H1 (cell line): ENCODE data around the gene SH3BGRL. TPM values are rescaled to one million over a fixed set of nuclear protein-coding genes. Genes with fewer than 3 reads are reported as not detected.

Experiments
- CTCF ChIA-PET: fragments of 300-600 bp; sonication (Branson Sonifier 250); formaldehyde crosslinking; loops from one replicate; lab custom pipeline; 2021; ENCODE audit not compliant: partially characterized antibody; lab: Charles Lee
- POLR2A ChIA-PET: fragments of 300-600 bp; sonication (Branson Sonifier 250); formaldehyde crosslinking; loops from one replicate; lab custom pipeline; 2021; ENCODE audit warnings: inconsistent platforms; ENCODE audit not compliant: partially characterized antibody; lab: Charles Lee
- DNase-seq, 2 experiments: peaks; one replicate each; pipeline versions ENCODE4 v3.0.0 to v3.0.0-alpha.2; 2010 to 2022; ENCODE audit warnings: low spot score in 2 of 2, low read depth in 1 of 2, mixed read lengths in 1 of 2
- FAIRE-seq: peaks from 2 replicates; lab custom pipeline; 2011; peaks lifted over from hg19 to GRCh38; lab: Jason Lieb, UNC
- H2AFZ ChIP-seq: 2 replicates; pipeline ENCODE4 v1.8.1; 2012; ENCODE audit warnings: low read length, inconsistent platforms
- H2AK5ac ChIP-seq: 2 replicates; pipeline ENCODE4 v1.6.1; 2013; ENCODE audit warnings: low read depth, low read length
- H2BK120ac ChIP-seq: replicated peaks from 2 replicates; pipeline ENCODE3; 2013; ENCODE audit warnings: low read depth, low read length, inconsistent platforms
- H2BK12ac ChIP-seq: 2 replicates; pipeline ENCODE4 v1.6.1; 2013; ENCODE audit warnings: low read depth, low read length
- H2BK15ac ChIP-seq: 2 replicates; pipeline ENCODE4 v1.6.1; 2013; ENCODE audit warnings: low read length
- H2BK20ac ChIP-seq: 2 replicates; pipeline ENCODE4 v1.6.1; 2013; ENCODE audit warnings: low read length
- H2BK5ac ChIP-seq: 2 replicates; pipeline ENCODE4 v1.6.1; 2013; ENCODE audit warnings: low read depth, low read length
- H3K14ac ChIP-seq: 2 replicates; pipeline ENCODE4 v1.6.1; 2013; ENCODE audit warnings: inconsistent platforms; ENCODE audit not compliant: insufficient read length
- H3K18ac ChIP-seq: 2 replicates; pipeline ENCODE4 v1.6.1; 2013; ENCODE audit warnings: low read length; ENCODE audit errors: extremely low read depth
- H3K23ac ChIP-seq: 2 replicates; pipeline ENCODE4 v1.6.1; 2013; ENCODE audit warnings: inconsistent platforms; ENCODE audit not compliant: insufficient read length
- H3K23me2 ChIP-seq: 2 replicates; pipeline ENCODE4 v1.6.1; 2013; ENCODE audit warnings: low read depth, low read length
- H3K27ac ChIP-seq: 2 replicates; pipeline ENCODE4 v1.6.1; 2011; ENCODE audit warnings: low read depth, low read length, inconsistent platforms
- H3K27me3 ChIP-seq, 4 experiments: replicated peaks in 1 of 4; 1 replicate in 1 of 4; 2 replicates in 3 of 4; pipeline versions ENCODE4 v1.6.1 to v1.8.1; 2011 to 2013; ENCODE audit warnings: low read length in 3 of 4, mild to moderate bottlenecking in 3 of 4, inconsistent platforms in 2 of 4, mixed read lengths in 2 of 4, moderate library complexity in 1 of 4; ENCODE audit not compliant: control insufficient read depth in 3 of 4, insufficient read depth in 3 of 4; ENCODE audit errors: extremely low read depth in 1 of 4
- H3K36me3 ChIP-seq, 4 experiments: 2 replicates each; pipeline versions ENCODE4 v1.6.1 to v1.8.1; 2011 to 2013; ENCODE audit warnings: mild to moderate bottlenecking in 4 of 4, low read length in 3 of 4, moderate library complexity in 2 of 4, control low read depth in 1 of 4, inconsistent platforms in 1 of 4; ENCODE audit not compliant: insufficient read depth in 4 of 4, control insufficient read depth in 2 of 4
- H3K4ac ChIP-seq: replicated peaks from 2 replicates; pipeline ENCODE3; 2013; ENCODE audit warnings: low read length, low read depth, mixed read lengths, inconsistent platforms; ENCODE audit not compliant: insufficient read length
- H3K4me1 ChIP-seq, 4 experiments: replicated peaks in 1 of 4; 1 replicate in 1 of 4; 2 replicates in 3 of 4; pipeline versions ENCODE4 v1.6.1 to v1.8.1; 2011 to 2013; ENCODE audit warnings: low read length in 3 of 4, inconsistent platforms in 2 of 4, mixed read lengths in 1 of 4; ENCODE audit not compliant: insufficient read depth in 4 of 4, control insufficient read depth in 3 of 4
- H3K4me2 ChIP-seq, 2 experiments: 2 replicates each; pipeline versions ENCODE4 v1.6.1 to v1.8.1; 2011 to 2013; ENCODE audit warnings: low read depth in 2 of 2, low read length in 2 of 2, control low read depth in 1 of 2, inconsistent platforms in 1 of 2, mild to moderate bottlenecking in 1 of 2; ENCODE audit not compliant: insufficient read depth in 1 of 2
- H3K4me3 ChIP-seq, 4 experiments: fragments of 200-600, 300-600 bp in 1 of 4; sonication (generic), shearing (Covaris generic), sonication (Bioruptor Twin) in 1 of 4; 2 replicates each; pipeline versions ENCODE4 v1.5.1 to v1.8.1; 2011 to 2016; ENCODE audit warnings: low read length in 4 of 4, low read depth in 3 of 4, control low read depth in 2 of 4, inconsistent platforms in 2 of 4, mild to moderate bottlenecking in 2 of 4, mixed read lengths in 1 of 4, moderate library complexity in 1 of 4; ENCODE audit not compliant: insufficient read depth in 2 of 4; ENCODE audit errors: extremely low read depth in 1 of 4
- H3K56ac ChIP-seq: replicated peaks from 2 replicates; pipeline ENCODE3; 2013; ENCODE audit warnings: low read depth, mild to moderate bottlenecking, mixed read lengths, low read length, inconsistent platforms; ENCODE audit not compliant: insufficient read length
- H3K79me1 ChIP-seq: 2 replicates; pipeline ENCODE4 v1.6.1; 2013; ENCODE audit warnings: low read depth, low read length, control low read depth
- H3K79me2 ChIP-seq, 2 experiments: 2 replicates each; pipeline versions ENCODE4 v1.6.1 to v1.8.1; 2012 to 2013; ENCODE audit warnings: low read length in 2 of 2, mild to moderate bottlenecking in 2 of 2, inconsistent platforms in 1 of 2; ENCODE audit not compliant: insufficient read depth in 2 of 2, control insufficient read depth in 1 of 2
- H3K9ac ChIP-seq, 4 experiments: replicated peaks in 1 of 4; 1 replicate in 1 of 4; 2 replicates in 3 of 4; pipeline versions ENCODE4 v1.6.1 to v1.8.1; 2011 to 2013; ENCODE audit warnings: low read depth in 3 of 4, low read length in 3 of 4, control low read depth in 2 of 4, mild to moderate bottlenecking in 2 of 4, moderate library complexity in 2 of 4, inconsistent platforms in 1 of 4; ENCODE audit errors: extremely low read depth in 1 of 4
- H3K9me3 ChIP-seq, 2 experiments: 2 replicates each; pipeline versions ENCODE4 v1.6.1 to v1.8.1; 2012 to 2013; ENCODE audit warnings: mild to moderate bottlenecking in 2 of 2, moderate library complexity in 2 of 2, control low read depth in 1 of 2, inconsistent platforms in 1 of 2, low read depth in 1 of 2, low read length in 1 of 2, mixed read lengths in 1 of 2; ENCODE audit not compliant: insufficient read depth in 2 of 2
- H4K20me1 ChIP-seq, 2 experiments: replicated peaks in 1 of 2; 2 replicates each; pipeline versions ENCODE3 to v1.8.1; 2011 to 2013; ENCODE audit warnings: inconsistent platforms in 2 of 2, low read length in 2 of 2, mild to moderate bottlenecking in 1 of 2; ENCODE audit not compliant: insufficient read depth in 2 of 2, control insufficient read depth in 1 of 2
- H4K5ac ChIP-seq: 2 replicates; pipeline ENCODE4 v1.6.1; 2013; ENCODE audit warnings: low read length, low read depth, mixed read lengths, inconsistent platforms; ENCODE audit not compliant: insufficient read length
- H4K8ac ChIP-seq: 2 replicates; pipeline ENCODE4 v1.8.0; 2013; ENCODE audit warnings: mild to moderate bottlenecking, moderate library complexity, low read length, inconsistent platforms; ENCODE audit not compliant: insufficient read depth; ENCODE audit errors: extremely low read depth
- H4K91ac ChIP-seq: replicated peaks from 2 replicates; pipeline ENCODE3; 2013; ENCODE audit warnings: low read length, mixed read lengths, inconsistent platforms; ENCODE audit not compliant: insufficient read length
- ATF3 ChIP-seq: IDR thresholded peaks from 2 replicates; pipeline ENCODE4 v1.6.1; 2011; ENCODE audit warnings: low read depth, mild to moderate bottlenecking, low read length; ENCODE audit not compliant: insufficient read depth
- BCL11A ChIP-seq, 2 experiments: IDR thresholded peaks; one replicate each; pipeline ENCODE4 v1.6.1; 2011; ENCODE audit warnings: low read depth in 2 of 2, low read length in 2 of 2, mild to moderate bottlenecking in 2 of 2
- KDM4A ChIP-seq: IDR thresholded peaks from one replicate; pipeline ENCODE4 v1.7.1; 2012; ENCODE audit warnings: low read depth, mild to moderate bottlenecking, moderate library complexity, low read length, inconsistent platforms; ENCODE audit not compliant: severe bottlenecking
- MAX ChIP-seq: IDR thresholded peaks from 2 replicates; pipeline ENCODE4 v1.6.1; 2012; ENCODE audit warnings: inconsistent platforms
- RAD21 ChIP-seq, 2 experiments: IDR thresholded peaks in 1 of 2; conservative IDR thresholded peaks in 1 of 2; 2 replicates each; pipeline ENCODE4 v1.6.1; 2011; ENCODE audit warnings: low read depth in 2 of 2, low read length in 2 of 2, improper control_type of control experiment in 1 of 2, inconsistent platforms in 1 of 2, mild to moderate bottlenecking in 1 of 2, moderate library complexity in 1 of 2
- TAF1 ChIP-seq: IDR thresholded peaks from 2 replicates; pipeline ENCODE4 v1.6.1; 2011; ENCODE audit warnings: mild to moderate bottlenecking, low read depth, low read length
- WGBS, 2 experiments: shearing (Covaris generic) in 1 of 2; methylation state at CpG; one replicate each; pipeline versions ENCODE4 v1.1.6 to v1.1.7; 2013 to 2015; ENCODE audit warnings: low lambda C conversion rate in 2 of 2, mixed read lengths in 2 of 2, inconsistent platforms in 1 of 2, low coverage in 1 of 2, missing lambda C conversion rate in 1 of 2; ENCODE audit not compliant: insufficient replicate concordance in 2 of 2, insufficient coverage in 1 of 2, insufficient read length in 1 of 2; ENCODE audit errors: extremely low coverage in 1 of 2, missing lambda C conversion rate in 1 of 2; 5-methylcytosine and 5-hydroxymethylcytosine counted together
- polyA plus RNA-seq, 7 experiments: library from polyadenylated mRNA; depleted of rRNA in 3 of 7; stranded (reverse) in 5 of 7; unstranded in 2 of 7; fragments of >200 nt in 5 of 7; fragments of 200-250 nt in 2 of 7; gene quantifications; 1 replicate in 5 of 7; 2 replicates in 1 of 7; 4 replicates in 1 of 7; pipeline versions ENCODE4 v1.2.1 to v1.2.3, GENCODE V29; 2011 to 2013; ENCODE audit warnings: missing spikeins in 2 of 7, mixed read lengths in 2 of 7
- total RNA-seq: library from RNA; stranded (reverse); fragmentation: NEBNext Ultra II Directional; extraction: Animal tissue kit (Norgen Biotek cat#: 25700); gene quantifications from 2 replicates; pipeline ENCODE4 v1.2.1, GENCODE V29; 2021

Gene SH3BGRL
- total and polyA plus RNA-seq, 2 of the 8 experiments (the other 6 are each of a cell fraction or from before 2014, with no cell fraction given), result 36.3 to 49.6 TPM

GRCh38 chrX:81278616-81279015 is 76.7 kb downstream of the SH3BGRL start:
- 85% methylated on average over 2 of the region's 2 CpGs; no CpG with 5 or more reads in 1 of the 2 experiments for WGBS, 2 experiments

More at GRCh38 chrX:81278616-81279015, 76.7 kb downstream of the SH3BGRL start:
- Histone ChIP-seq H3K4me3 (no peak overlapping the region), H3K79me1 (no peaks in the 10 kb centered on the region), H3K9me3 (no peaks in the 10 kb centered on the region), H2AFZ (no peak overlapping the region), H3K79me2 (no peaks in the 10 kb centered on the region), H4K8ac (no peak overlapping the region), H3K18ac (no peak overlapping the region), H3K9ac (no peak overlapping the region), H4K5ac (no peak overlapping the region), H3K36me3 (no peaks in the 10 kb centered on the region), H3K14ac (no peak overlapping the region), H3K4me1 (no peaks in the 10 kb centered on the region), H3K23ac (no peak overlapping the region), H2BK12ac (no peak overlapping the region), H3K27me3 (no peaks in the 10 kb centered on the region), H2BK20ac (no peak overlapping the region), H2AK5ac (no peak overlapping the region), H3K27ac (no peak overlapping the region), H2BK120ac (no peak overlapping the region), H3K56ac (no peak overlapping the region), H4K91ac (no peak overlapping the region), H2BK5ac (no peak overlapping the region), H4K20me1 (no peaks in the 10 kb centered on the region), H2BK15ac (no peak overlapping the region), H3K23me2 (no peaks in the 10 kb centered on the region), H3K4ac (no peak overlapping the region), H3K4me2 (no peak overlapping the region)
- no peak for FAIRE-seq
- CTCF ChIA-PET, result no interaction called here
- POLR2A ChIA-PET, result no interaction called here
- TF ChIP-seq KDM4A, result no peak
- no peak for TF ChIP-seq RAD21 (IDR thresholded peaks at IDR 0.05 in 1 of 2, conservative IDR thresholded peaks at IDR 0.05 in 1 of 2; ENCODE audit: low read depth in 2 of 2, low read length in 2 of 2)
- no peak for TF ChIP-seq ATF3
- no peak for TF ChIP-seq BCL11A (IDR thresholded peaks at IDR 0.05; ENCODE audit: low read depth in 2 of 2, low read length in 2 of 2)
- TF ChIP-seq MAX, result no peak
- no peak for TF ChIP-seq TAF1
- no peak for DNase-seq
